ENCODE results near the gene SNAI3. TPM values are rescaled to one million over a fixed set of nuclear protein-coding genes. Genes with fewer than 3 reads are reported as not detected.
"Not testable (repeated sequence)": the region's sequence is repeated elsewhere in the genome, so short reads cannot be mapped to it uniquely, and the experiment has no call there.

SNAI3 gene
- total RNA-seq, 2 donors from 2014 or later: 0.27 TPM; not detected in 1

- DNase-seq (ENCODE audit: low spot score) (no peak), ATAC-seq (ENCODE audit: insufficient number of reproducible peaks, low FRiP score, low read depth) (no peak)
- no peaks in the 10 kb centered on the region for H3K27me3 ChIP-seq (replicated peaks; ENCODE audit: insufficient read depth)
- H3K4me1 ChIP-seq (ENCODE audit: control insufficient read depth in 1 of 2, low read depth in 2 of 2): no peaks in the 10 kb centered on the region
- no peak for TF ChIP-seq CTCF (IDR thresholded peaks at IDR 0.05)
- no peaks in the 10 kb centered on the region for H3K36me3 ChIP-seq
- H3K4me3 ChIP-seq: no peak overlapping the region
- H3K27ac ChIP-seq: no peak overlapping the region
- H3K9me3 ChIP-seq: no peaks in the 10 kb centered on the region
Measured at GRCh38 chr16:88671806-88672205, 14.5 kb downstream of the SNAI3 start.

GRCh38 chr16:88669980-88670379 is 16.3 kb downstream of the SNAI3 start:
- no peak for TF ChIP-seq CTCF (IDR thresholded peaks at IDR 0.05)
- DNase-seq (ENCODE audit: low spot score) (no peak), ATAC-seq (ENCODE audit: insufficient number of reproducible peaks, low FRiP score, low read depth) (no peak)
- H3K4me1 ChIP-seq (ENCODE audit: control insufficient read depth in 1 of 2, low read depth in 2 of 2): no peaks in the 10 kb centered on the region
- H3K27me3 ChIP-seq (replicated peaks; ENCODE audit: insufficient read depth): no peaks in the 10 kb centered on the region
- no peaks in the 10 kb centered on the region for H3K9me3 ChIP-seq
- H3K36me3 ChIP-seq: no peaks in the 10 kb centered on the region
- H3K27ac ChIP-seq: no peak overlapping the region
- H3K4me3 ChIP-seq: no peak overlapping the region

GRCh38 chr16:88669493-88669892 is 16.8 kb downstream of the SNAI3 start:
- not testable (repeated sequence) for H3K4me3 ChIP-seq; H3K4me1 ChIP-seq (ENCODE audit: control insufficient read depth in 1 of 2, low read depth in 2 of 2); DNase-seq (ENCODE audit: low spot score); H3K27me3 ChIP-seq (replicated peaks; ENCODE audit: insufficient read depth); H3K27ac ChIP-seq; ATAC-seq (ENCODE audit: insufficient number of reproducible peaks, low FRiP score, low read depth); H3K36me3 ChIP-seq; H3K9me3 ChIP-seq

GRCh38 chr16:88667461-88667860 is 18.8 kb downstream of the SNAI3 start:
- no peak for DNase-seq (ENCODE audit: low spot score)
- Histone ChIP-seq H3K4me1 (ENCODE audit: control insufficient read depth in 1 of 2, low read depth in 2 of 2) (peaks cover 4 to 7% of the 10 kb centered on the region in 2 donors), H3K27me3 (replicated peaks; ENCODE audit: insufficient read depth) (no peaks in the 10 kb centered on the region), H3K27ac (no peak overlapping the region), H3K36me3 (no peaks in the 10 kb centered on the region), H3K9me3 (no peaks in the 10 kb centered on the region), H3K4me3 (no peak overlapping the region)
- ATAC-seq (ENCODE audit: insufficient number of reproducible peaks, low FRiP score, low read depth): no peak
- TF ChIP-seq CTCF (IDR thresholded peaks at IDR 0.05): no peak

- TF ChIP-seq CTCF (IDR thresholded peaks at IDR 0.05): no peak
- H3K4me1 ChIP-seq (ENCODE audit: control insufficient read depth in 1 of 2, low read depth in 2 of 2): peaks cover 4 to 14% of the 10 kb centered on the region in 2 donors
- no peaks in the 10 kb centered on the region for H3K27me3 ChIP-seq (replicated peaks; ENCODE audit: insufficient read depth)
- no peak for ATAC-seq (ENCODE audit: insufficient number of reproducible peaks, low FRiP score, low read depth)
- H3K27ac ChIP-seq: no peak overlapping the region
- no peak overlapping the region for H3K4me3 ChIP-seq
- H3K36me3 ChIP-seq: no peaks in the 10 kb centered on the region
- no peak for DNase-seq (ENCODE audit: low spot score)
- H3K9me3 ChIP-seq: no peaks in the 10 kb centered on the region
Measured at GRCh38 chr16:88665570-88665969, 20.7 kb downstream of the SNAI3 start.

- Histone ChIP-seq H3K4me1 (ENCODE audit: control insufficient read depth in 1 of 2, low read depth in 2 of 2) (peaks cover 4 to 14% of the 10 kb centered on the region in 2 donors), H3K9me3 (no peaks in the 10 kb centered on the region), H3K27me3 (replicated peaks; ENCODE audit: insufficient read depth) (no peaks in the 10 kb centered on the region), H3K4me3 (no peak overlapping the region), H3K27ac (no peak overlapping the region), H3K36me3 (no peaks in the 10 kb centered on the region)
- TF ChIP-seq CTCF (IDR thresholded peaks at IDR 0.05): no peak
- DNase-seq (ENCODE audit: low spot score) (no peak), ATAC-seq (ENCODE audit: insufficient number of reproducible peaks, low FRiP score, low read depth) (no peak)
Measured at GRCh38 chr16:88665148-88665547, 21.2 kb downstream of the SNAI3 start.
